GM12891 (cell line): ENCODE results near the gene GSPT1.

Experiments used
- PAX5 ChIP-seq: IDR thresholded peaks from 2 replicates; pipeline ENCODE4 v1.6.1; 2011; ENCODE audit warnings: low read length, moderate library complexity, mild to moderate bottlenecking; ENCODE audit not compliant: insufficient read depth, severe bottlenecking
- POLR2A ChIP-seq: IDR thresholded peaks from 2 replicates; pipeline ENCODE4 v1.6.1; 2011; ENCODE audit warnings: low read depth, low read length, control low read depth
- POLR2AphosphoS5 ChIP-seq: IDR thresholded peaks from 2 replicates; pipeline ENCODE4 v1.6.1; 2011; ENCODE audit warnings: low read depth, low read length, control low read depth
- POU2F2 ChIP-seq: IDR thresholded peaks from 2 replicates; pipeline ENCODE4 v1.6.1; 2011; ENCODE audit warnings: low read depth, mild to moderate bottlenecking, control low read depth, low read length, moderate library complexity
- SPI1 ChIP-seq: IDR thresholded peaks from 2 replicates; pipeline ENCODE4 v1.6.1; 2011; ENCODE audit warnings: low read depth, low read length, control low read depth
- TAF1 ChIP-seq: IDR thresholded peaks from 2 replicates; pipeline ENCODE4 v1.6.1; 2011; ENCODE audit warnings: low read depth, low read length, control low read depth

GRCh38 chr16:11848842-11849241, 66.9 kb downstream of the GSPT1 start:
- TF ChIP-seq POLR2A (no peak), POLR2AphosphoS5 (no peak), POU2F2 (no peak), PAX5 (no peak), TAF1 (no peak), SPI1 (no peak)
